Activated T-helper 1 cell treated with Interleukin-2 at 50 U/mL for 16 hours (primary cell): ENCODE data around the gene ANXA7.

Experiments used
- DNase-seq: peaks from one replicate; pipeline ENCODE4 v3.0.0-alpha.2; 2020; ENCODE audit warnings: low read depth

Gene ANXA7

DNA sequence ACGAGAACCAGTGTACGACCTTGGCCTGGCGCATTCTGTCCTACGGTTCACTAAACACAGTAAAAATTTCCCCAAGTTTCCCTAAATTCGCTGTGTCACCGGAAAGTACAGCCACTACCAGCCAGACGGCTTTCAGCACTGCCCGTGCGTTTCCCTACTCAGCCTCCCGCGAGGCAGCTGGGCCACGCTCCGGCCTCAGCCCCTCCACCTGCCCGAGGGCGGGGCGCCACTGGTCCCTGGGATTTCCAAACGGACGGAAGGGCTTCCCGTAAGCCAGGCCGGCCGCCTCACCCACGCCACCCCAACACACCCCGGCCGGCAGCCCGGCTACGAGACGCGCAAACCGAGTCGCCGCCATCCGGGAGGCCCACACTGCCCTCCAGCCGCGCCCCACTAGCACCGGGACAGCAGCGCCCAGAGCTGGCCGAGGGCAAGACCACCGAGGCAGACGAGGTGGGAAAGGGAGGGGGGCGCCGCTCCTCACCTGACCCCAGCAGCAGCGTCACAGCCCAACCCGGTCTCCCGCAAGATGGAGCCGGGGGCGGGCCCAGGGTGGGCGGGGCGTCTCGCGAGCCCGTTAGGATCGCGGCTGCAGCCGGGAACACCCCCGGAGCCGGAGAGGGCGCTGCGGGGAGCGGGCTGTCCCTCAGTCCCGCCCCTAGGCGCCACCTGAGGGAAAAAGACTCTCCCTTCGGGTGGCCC lies at the start of gene ANXA7:
TSS of gene ANXA7 (minus strand) at position 531 of the 702 bp plus-strand sequence. CDS start 13,202 bp downstream, outside the sequence.
- DNase-seq = peak; percentile 90

DNA sequence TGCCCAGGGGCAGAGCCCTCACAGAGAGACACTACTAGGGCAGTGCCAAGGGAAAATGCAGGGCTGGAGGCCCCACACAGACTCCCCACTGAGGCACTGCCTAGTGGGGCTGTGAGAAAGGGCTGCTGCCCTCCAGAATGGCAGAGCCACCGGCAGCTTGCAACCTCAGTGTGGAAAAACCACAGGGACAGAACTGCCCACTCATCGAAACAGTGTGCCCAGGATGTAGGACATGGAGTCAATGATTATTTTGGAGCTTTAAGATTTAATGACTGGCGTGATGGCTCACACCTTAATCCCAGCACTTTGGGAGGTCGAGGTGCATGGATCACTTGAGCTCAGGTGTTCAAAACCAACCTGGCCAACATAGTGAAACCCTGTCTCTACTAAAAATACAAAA lies 47.0 kb upstream of the ANXA7 start:
- no peak for DNase-seq

DNA sequence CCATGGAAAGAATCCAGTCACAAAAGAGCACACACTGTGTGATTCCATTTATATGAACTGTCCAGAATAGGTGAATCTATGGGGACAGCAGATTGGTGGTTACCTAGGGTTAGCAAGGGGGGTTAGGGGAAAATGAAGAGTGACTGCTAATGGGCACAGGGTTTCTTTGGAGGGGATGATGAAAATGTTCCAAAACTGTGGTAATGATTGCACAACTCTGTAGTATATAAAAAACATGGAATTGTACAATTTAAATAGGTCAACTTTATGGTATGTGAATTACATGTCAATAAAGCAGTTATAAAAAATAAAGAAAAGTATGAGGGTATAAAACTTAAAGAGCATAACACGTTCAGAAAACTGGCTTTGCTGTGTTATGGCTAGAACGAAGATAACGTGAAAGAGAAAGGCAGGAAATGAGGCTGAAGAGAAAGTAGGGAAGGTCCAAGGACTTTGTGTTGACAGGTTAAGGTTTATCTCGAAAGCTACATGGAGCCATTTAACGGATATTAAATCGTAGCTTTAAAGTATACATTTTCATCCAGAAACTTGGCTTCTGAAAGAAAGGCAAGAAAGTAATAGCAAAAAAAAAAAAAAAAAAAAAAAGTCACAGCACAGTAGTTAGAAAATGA lies 45.9 kb upstream of the ANXA7 start:
- DNase-seq = no peak

DNA sequence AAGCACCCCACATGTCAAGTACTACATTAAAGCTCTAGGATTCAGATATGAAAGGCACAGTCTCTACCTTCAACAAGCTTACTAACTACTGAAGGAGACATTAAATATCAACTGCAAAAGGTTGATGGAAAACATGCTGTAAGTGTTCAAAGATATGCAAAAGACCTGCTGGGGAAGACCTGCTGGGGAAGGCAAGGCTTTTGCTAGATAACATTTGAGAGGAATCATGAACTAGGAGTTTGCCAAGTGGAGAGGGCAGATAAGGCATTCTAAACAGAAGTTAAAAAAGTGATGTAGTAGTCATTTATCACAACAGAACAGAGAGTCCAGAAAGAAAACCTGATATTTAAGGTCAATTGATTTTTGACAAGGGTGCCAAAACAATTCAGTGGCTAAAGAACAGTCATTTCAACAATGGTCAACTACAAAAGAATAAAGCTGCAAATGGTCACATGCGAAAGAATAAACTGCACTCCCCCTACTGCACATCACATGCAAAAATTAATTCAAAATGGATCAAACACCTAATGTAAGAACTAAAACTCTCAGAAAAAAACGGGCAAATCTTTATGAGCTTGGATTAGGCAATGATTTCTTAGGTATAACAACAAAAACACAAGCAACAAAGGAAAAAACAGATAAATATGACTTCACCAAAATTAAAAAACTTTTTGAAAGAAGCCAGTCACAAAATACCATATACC lies 42.5 kb upstream of the ANXA7 start:
- DNase-seq = no peak

DNA sequence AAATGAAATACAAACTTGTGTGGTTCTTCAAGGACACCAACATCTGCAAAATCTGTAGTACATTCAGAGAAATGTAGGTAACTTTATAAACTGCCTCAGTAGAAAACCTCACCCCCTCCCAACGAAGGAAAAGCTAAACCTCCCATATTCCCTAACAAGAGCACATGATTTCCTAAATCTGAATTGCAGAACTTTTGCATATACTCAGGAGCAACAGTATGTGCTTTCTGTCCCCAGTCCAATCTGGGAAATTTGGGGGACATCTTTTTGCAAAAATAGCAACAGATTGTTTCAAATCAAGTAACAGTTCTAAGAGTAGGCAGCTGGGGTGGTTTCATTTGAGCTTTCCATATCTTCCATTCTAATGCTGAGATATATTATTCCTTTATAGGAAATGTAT lies 35.3 kb upstream of the ANXA7 start:
- DNase-seq = no peak

DNA sequence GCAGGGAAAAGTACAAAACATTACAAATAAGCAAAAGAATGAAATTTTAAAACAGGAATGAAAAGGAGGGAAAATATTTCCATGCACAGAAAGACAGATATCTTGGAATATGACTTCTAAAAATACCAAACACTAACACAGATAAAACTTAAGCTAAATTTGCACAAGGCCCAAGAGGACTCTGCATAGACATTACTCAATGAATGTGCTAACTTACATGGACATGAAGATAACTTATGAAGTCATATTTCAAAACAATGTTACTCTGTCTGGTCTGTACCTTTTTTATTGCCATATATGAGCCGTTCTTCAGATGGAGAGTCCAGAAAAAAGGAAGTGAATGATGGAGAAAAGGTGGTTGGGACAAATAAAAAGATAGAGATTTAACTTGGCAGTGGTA lies 34.5 kb upstream of the ANXA7 start:
- DNase-seq = no peak

DNA sequence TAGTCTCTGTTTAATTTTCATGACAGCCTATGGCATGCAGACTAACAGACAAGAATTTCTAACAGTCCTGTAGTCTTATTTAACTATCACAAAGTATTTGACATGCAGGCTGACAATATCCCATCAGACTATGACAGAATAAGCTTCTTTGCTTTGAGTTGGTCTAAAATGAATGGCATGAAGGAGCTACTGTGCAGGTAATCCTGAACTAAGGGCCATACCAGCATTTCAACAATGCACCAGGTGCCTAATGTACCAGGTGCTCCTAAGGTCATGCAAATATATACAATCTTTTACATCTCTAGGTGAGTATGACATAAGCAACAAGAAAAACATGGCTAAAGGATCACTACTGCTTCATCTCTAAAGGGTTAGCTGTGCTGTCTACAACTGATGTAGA lies 33.1 kb upstream of the ANXA7 start:
- DNase-seq = no peak

DNA sequence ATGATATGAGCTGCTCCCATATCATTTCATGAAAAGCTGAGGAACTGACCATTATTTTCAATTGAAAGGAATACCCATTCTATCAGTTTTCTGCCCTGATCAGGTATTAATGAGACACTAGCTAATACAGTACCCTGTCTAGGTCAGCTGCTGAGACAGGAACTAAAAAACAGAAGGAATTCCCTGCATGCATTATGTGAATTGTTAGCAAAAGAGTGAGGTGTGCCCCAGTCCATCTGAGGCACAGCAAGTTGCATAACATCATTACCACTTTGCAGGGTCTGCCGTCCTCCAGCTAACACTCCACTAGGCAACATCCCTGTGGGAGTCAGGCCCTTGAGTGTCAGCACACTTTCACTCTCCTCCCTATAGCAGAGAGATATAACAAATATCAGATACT lies 30.6 kb upstream of the ANXA7 start:
- DNase-seq = no peak

DNA sequence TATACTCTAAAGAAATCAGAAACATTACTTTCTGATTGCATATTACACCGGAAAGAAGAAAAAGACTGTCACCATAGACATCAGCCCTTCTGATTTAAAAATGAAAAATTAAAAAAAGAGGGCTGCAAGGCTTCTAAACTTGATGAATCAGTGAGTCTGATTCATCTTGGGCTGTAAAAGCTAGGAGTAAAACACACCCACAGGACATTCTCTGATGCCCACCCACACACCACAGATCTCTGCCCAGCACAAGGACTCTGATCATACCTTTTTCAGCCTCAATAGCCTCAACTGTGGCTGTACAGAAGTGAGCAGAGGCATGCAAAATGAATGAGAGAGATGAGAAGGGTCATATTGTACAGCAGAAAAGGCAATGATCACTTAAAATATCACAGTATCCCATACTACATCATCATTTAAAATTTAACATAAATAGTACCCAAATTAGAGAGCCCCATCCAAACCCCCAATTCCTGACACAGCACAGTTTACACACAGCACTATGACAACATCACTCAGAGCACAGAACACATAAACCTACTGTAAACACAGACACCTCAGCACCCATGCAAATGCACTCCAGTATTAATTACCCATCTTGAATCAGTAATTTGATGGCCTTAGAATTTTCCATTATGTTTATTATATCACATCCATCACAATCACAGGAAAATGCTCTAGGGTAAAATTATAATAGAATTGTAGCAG lies 25.9 kb upstream of the ANXA7 start:
- DNase-seq = no peak

DNA sequence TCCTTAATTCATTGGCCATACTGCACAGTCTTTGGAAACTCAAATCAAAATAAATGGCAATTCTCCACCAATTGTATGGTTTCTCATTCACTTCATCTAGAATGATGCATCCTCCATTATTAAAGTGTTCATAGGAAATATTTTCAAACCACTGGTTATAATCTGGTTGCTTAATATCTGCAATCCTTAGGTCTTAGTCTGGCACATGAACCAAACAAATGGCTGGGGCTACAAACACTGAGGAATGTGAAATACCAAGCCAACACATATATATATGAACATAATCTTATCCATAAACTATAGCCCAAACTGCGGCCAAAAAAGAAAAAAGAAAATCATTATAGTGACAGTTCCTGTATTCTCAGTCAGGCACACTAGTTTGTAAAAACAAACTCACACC lies 25.2 kb upstream of the ANXA7 start:
- DNase-seq = no peak

DNA sequence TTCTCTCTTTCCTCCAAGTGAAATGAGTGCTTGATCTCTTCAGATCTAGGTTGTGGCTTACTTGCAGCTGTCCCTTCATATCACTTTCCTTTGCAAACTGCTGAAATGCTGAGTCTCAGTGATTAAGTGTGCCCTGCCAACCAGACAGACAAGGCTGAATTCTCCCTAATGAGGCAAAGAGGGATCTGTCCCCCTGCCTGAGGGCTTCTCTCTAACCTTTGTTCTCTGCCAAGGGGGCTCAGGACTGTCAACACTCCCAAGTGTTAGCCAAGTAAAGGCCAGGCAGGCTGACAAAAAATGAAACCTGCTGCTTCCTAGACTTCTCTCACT lies 19.6 kb upstream of the ANXA7 start, which contains the start of gene MSS51:
TSS of gene MSS51 (minus strand) at position 24 of the 330 bp plus-strand sequence. CDS start 5,277 bp downstream, outside the sequence.
- DNase-seq = no peak

DNA sequence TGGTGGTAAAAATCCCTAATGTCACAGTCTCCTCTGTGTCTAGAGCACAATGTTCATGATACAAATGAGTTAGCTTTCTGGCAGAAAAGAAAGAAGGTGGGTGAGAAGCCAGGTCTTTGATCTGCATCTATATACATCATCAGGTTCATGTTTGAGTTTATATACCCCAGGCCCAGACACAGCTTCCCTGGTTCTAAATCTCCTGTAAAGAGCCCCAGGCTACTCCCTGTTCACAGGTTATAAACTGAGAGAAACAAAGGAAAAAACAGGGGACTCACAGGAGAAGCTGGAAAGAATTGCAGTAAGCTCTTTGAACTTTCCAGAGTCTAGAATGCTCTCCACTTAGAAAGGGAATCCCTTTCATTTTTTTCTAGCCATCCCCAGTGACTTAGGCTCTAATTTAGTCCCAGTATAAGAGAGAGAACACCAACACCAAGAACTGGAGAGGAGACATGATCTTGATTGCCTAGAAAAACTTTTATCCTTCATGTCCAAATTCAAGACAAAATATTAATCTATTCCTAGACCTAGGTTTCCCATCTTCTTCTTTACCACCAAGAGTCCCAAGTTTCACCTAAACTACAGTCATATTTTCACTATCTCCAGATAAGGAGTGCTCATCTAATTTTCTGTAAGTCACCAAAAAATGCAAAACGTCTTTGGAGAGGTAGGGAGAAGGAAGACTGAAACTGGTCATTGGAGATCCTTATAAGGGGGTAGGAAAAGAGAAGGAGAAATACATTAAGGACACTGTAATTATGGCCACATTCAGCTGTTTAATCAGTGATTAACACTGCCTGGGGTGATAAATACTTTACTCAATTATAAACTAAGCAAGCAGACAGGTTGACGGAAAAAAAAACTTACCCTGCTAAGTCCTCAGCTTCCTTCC lies 19.0 kb upstream of the ANXA7 start:
- DNase-seq = no peak

DNA sequence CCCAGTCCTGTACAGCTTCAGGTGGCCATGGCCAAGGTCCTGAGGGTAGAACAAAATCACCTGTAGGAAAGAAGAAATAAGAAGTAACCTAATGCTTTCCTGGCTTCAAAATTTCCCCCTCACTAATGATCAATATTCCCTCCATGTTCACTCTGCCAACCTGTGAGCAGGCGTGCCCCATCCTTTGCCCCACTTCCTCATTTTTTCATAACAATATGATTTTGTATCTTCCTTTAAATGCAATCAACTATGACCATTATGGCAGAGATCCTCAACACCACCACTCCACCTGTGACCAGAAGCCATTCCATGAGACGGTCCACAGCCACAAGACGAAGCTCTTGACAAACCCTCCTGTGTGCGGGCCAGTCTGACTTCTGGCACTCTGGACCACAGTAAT lies 12.5 kb upstream of the ANXA7 start:
- DNase-seq = no peak

DNA sequence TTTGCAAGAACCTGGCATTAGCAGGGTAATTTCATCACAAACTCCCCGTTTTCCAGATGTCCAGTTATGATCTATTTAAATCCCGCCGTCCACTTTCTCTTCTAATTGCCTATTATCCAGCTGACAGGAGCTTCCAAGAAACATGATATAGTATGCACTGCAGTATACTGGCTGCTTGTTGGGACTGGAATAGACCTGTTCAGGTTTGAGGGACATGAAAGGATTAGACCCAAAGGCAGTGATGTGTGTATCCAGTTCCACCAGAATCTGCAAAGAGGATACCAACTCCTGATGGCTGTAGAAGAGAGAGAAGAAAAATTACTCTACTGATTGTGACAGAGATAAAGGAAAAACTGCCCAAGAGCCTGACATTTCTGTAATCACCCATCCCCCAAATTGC lies 10.6 kb upstream of the ANXA7 start:
- no peak for DNase-seq

DNA sequence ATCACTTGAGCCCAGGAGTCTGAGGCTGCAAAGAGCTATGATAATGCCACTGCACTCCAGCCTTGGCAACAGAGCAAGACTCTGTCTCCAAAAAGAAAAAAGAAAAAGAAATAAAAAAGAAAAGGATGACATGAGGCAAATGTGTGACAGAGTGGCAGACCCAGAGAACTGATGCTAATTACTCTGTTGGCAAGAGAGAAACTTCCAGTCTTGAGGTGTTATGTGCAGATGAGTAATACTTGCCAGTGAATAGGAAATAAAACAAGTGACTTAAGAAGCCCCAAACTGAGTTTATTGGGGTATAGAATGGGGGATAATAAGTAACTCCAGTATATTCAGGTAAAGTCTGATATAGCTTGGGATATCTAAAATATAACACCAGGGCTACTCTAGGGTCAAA lies 9.5 kb upstream of the ANXA7 start:
- no peak for DNase-seq

DNA sequence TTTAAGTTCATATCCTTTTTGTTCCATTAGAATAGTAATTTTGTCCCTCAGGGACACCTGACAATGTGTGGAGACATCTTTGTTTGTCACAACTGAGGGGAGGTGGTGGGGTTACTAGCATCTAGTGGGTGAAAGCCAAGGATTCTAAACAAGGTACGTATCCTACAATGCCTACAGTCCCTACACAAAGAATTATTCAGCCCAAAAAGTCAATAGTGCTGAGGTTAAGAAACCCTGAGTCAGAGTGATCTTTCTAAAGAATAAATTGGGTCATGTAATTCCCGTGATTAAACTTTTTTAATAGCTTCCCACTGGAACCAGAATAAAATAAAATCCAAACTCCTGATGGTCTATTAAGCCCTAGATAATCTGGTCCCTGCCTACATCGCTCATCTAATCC lies 2.7 kb upstream of the ANXA7 start:
- no peak for DNase-seq

DNA sequence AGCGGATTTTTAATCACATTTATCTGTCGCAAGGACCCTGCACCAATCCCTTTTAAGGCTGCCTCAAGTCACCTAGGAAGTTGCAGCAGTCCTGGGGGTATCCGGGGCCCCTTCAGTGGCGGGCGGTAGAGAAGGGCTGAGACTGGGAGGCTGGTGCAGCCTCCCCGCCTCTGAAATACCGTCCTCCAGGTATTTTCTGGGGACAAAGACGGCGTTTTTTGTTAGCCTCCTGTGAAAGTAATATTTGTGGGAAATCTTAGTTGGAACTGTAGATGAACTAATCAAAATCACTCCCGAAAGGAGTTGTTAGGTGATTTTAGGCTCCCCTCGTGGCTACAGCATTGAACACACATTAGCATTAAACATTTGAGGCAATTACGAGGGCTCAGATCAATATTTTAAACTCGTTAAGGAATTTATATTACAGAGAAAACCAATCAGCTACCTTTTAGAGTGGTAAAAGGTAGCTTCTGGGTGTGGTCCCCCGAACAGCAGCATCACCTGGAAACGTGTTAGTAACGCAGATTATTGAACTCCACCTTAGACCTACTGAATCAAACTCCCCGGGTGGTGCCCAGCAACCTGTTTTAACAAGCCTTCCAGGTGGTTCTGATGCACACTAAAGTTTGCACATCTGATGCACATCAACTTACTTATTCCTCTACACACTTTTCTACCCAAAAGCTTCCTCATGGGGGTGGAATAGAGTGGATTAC lies 530 bp upstream of the ANXA7 start:
- DNase-seq = no peak

DNA sequence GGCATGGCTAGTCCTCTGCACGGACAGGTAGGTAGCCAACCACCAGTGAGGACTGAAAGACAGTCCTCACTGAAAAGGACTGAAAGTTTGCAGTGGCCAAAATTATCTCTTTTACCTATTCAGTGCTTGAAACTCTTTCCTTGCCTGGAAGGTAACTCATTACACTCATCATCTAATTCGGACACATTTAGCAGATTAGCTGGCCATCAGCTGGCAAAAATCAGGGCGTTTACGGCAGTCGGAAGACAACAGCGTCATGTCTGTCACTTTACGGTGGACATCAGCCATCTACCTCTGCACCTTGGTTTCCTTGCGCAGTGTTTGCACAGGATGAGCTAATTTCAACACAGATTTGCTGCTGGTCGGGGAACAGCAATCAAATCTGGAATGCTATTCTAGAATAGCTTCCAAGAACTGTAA lies 740 bp downstream of the ANXA7 start:
- DNase-seq = peak; percentile 15

DNA sequence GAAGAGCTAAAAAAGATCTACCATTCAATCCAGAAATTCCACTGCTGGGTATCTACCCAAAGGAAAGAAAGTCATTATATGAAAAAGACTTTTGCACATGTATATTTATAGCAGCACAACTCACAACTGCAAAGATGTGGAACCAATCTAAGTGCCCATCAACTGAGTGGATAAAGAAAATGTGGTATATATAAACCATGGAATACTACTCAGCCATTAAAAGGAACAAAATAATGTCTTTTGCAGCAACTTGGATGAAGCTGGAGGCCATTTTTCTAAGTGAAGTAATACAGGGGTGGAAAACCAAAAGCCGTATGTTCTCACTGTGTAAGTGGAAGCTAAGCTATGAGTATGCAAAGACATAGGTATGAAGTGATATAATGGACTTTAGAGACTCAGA lies 3.0 kb downstream of the ANXA7 start:
- DNase-seq = no peak

DNA sequence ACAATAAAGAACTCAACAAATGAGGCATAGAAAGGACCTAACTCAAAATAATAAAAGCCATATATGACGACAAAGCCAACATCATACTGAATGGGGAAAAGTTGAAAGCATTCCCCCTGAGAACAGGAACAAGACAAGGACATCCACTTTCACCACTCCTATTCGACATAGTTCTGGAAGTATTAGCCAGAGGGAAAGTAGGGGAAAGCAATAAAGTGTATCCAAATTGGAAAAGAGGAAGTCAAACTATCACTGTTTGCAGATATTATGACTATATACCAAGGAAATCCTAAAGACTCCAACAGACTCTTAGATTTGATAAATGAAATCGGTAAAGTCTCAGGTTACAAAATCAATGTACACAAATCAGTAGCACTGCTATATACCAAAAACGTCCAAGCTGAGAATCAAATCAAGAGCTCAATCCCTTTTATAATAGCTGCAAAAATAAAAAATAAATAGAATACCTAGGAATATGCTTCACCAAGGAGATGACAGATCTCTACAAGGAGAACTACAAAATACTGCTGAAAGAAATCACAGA lies 4.8 kb downstream of the ANXA7 start:
- DNase-seq = no peak

DNA sequence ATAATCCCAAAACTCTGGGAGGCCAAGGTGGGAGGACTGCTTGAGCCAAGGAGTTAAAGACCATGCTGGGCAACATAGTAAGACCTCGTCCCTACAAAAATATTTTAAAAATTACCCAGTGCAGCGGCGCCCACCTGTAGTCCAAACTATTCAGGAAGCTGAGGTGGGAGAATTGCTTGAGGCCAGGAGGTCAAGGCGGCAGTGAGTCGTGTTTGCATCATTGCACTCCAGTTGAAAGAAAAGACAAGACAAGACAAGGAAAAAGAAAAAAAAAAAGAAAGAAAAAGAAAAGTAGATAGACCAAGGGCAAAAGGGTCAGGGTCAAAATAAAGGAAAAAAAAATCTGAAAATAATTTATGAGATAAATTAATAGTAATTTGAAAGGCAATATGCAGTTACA lies 5.8 kb downstream of the ANXA7 start:
- DNase-seq = no peak
